HUES48 (cell line): ENCODE data around the gene AP3B1.

ENCODE experiments used
- H3K27ac ChIP-seq: one replicate; pipeline ENCODE4 v1.7.0; 2013; ENCODE audit warnings: low read depth, low read length, inconsistent platforms
- H3K27me3 ChIP-seq: 2 replicates; pipeline ENCODE4 v1.6.1; 2013; ENCODE audit warnings: mild to moderate bottlenecking, low read length; ENCODE audit not compliant: control insufficient read depth, insufficient read depth
- H3K36me3 ChIP-seq: 2 replicates; pipeline ENCODE4 v1.6.1; 2013; ENCODE audit warnings: low read length; ENCODE audit not compliant: control insufficient read depth, insufficient read depth
- H3K4me1 ChIP-seq: 2 replicates; pipeline ENCODE4 v1.6.1; 2013; ENCODE audit warnings: mild to moderate bottlenecking, low read length; ENCODE audit not compliant: control insufficient read depth, insufficient read depth
- H3K4me3 ChIP-seq: 2 replicates; pipeline ENCODE4 v1.5.1; 2013; ENCODE audit warnings: mild to moderate bottlenecking, low read depth, low read length
- H3K9ac ChIP-seq: 2 replicates; pipeline ENCODE4 v1.6.1; 2013; ENCODE audit warnings: mild to moderate bottlenecking, low read depth, low read length, moderate library complexity
- H3K9me3 ChIP-seq: 2 replicates; pipeline ENCODE4 v1.6.1; 2013; ENCODE audit warnings: low read length; ENCODE audit not compliant: control insufficient read depth, insufficient read depth

The AP3B1 gene

DNA sequence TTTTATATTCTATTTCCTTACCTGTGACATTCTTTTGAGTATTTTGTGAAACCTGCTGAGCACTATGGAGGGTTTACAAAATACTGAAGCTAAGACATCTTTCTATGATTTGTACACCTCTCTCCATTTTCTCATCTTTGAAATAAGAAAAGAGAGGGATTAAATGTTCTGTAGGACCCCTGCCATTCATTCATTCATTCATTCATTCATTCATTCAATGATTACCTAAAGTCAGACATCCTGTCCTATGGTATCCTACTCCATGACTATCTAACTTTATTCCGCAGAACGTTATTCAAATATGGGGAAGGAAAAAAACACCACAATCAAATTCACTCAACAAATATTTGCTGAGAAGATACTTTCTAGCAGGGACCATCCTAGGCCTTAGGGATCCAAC is 51.4 kb downstream of the AP3B1 start:
- no peak overlapping the region for H3K9ac ChIP-seq

DNA sequence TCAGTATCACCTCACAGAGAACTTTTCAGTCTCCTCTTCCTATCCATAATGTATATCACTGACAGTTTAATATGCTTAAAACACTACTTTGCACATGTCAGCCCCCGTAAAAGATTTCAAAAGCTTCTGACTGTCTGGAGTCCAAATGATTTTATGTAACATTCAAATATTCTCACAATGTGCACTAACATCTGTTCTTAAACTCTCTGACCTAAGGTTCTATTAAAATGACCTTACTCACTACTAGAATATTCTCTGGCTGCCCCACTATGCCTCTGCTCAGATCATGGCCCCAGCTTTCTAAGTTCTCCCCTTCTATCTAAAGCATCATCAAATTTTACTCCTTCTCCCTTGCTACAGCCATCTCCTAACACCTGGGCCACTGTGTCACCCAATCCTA is 52.5 kb downstream of the AP3B1 start:
- Histone ChIP-seq H3K9me3 (no peaks in the 10 kb centered on the region), H3K27me3 (no peaks in the 10 kb centered on the region), H3K27ac (no peak overlapping the region), H3K4me3 (no peak overlapping the region), H3K9ac (no peak overlapping the region), H3K4me1 (no peaks in the 10 kb centered on the region), H3K36me3 (0 out of 2 replicates have a peak, but pooled peaks cover 10% of the 10 kb centered on the region)

More for the DNA sequence above, 51.4 kb downstream of the AP3B1 start:
- no peaks in the 10 kb centered on the region for H3K27me3 ChIP-seq
- H3K36me3 ChIP-seq = 0 out of 2 replicates have a peak, but pooled peaks cover 10% of the 10 kb centered on the region
- no peaks in the 10 kb centered on the region for H3K9me3 ChIP-seq
- no peak overlapping the region for H3K27ac ChIP-seq
- H3K4me3 ChIP-seq = no peak overlapping the region
- no peaks in the 10 kb centered on the region for H3K4me1 ChIP-seq

DNA sequence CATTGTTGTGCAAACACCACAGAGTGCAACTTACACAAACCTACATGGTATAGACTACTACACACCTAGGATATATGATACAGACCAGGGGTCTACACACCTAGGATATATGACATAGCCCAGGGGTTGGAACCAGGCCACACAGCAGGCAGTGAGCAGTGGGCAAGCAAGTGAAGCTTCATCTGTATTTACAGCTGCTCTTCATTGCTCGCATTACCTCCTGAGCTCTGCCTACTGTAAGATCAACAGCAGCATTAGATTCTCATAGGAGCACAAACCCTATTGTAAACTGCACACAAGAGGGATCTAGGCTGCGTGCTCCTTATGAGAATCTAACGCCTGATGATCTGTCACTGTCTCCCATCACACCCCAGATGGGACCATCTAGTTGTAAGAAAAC is 56.6 kb downstream of the AP3B1 start:
- Histone ChIP-seq H3K27ac (no peak overlapping the region), H3K4me3 (no peak overlapping the region), H3K9ac (no peak overlapping the region), H3K36me3 (0 out of 2 replicates have a peak, but pooled peaks cover 10% of the 10 kb centered on the region), H3K4me1 (no peaks in the 10 kb centered on the region), H3K27me3 (no peaks in the 10 kb centered on the region), H3K9me3 (no peaks in the 10 kb centered on the region)

DNA sequence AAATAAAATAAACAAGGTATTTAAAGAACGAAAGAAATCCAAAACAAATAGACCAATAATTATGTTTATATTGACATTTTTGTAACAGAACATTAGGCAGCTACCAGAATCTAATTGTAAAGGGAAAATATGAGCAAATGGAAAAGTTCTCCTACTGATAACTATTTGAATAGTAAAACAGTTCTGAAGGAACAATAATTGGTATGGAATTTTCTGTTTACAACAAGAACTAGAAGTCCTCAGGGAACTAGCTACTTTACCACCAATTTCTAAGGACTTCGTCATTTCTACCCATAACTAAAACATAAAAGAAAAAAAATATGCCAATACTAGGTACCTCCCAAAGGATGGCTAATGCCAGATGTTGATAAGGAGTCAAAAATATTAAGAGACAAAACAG is 58.5 kb downstream of the AP3B1 start:
- no peaks in the 10 kb centered on the region for H3K27me3 ChIP-seq
- H3K9me3 ChIP-seq = no peaks in the 10 kb centered on the region
- no peaks in the 10 kb centered on the region for H3K4me1 ChIP-seq
- no peak overlapping the region for H3K4me3 ChIP-seq
- no peak overlapping the region for H3K9ac ChIP-seq
- 0 out of 2 replicates have a peak, but pooled peaks cover 10% of the 10 kb centered on the region for H3K36me3 ChIP-seq
- no peak overlapping the region for H3K27ac ChIP-seq

DNA sequence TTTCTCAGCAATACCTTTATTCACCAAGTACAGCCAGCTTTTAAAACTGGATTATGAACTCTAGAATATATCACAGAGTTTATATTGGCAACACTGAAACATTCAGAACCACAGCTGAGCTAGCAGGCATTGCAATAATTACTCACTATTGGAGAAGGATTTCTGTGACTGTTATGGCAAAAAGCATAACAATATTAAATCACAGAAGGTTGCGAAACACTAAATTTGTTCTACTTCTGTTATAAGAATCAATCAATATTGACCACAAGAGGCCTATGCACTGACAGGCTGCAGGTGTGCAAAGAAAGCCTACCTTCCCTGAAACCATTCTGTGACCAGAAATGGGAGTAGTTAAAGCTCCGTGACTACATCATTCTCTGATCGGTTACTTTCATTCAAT is 59.2 kb downstream of the AP3B1 start:
- no peak overlapping the region for H3K9ac ChIP-seq
- 0 out of 2 replicates have a peak, but pooled peaks cover 6% of the 10 kb centered on the region for H3K36me3 ChIP-seq
- no peaks in the 10 kb centered on the region for H3K4me1 ChIP-seq
- H3K4me3 ChIP-seq = no peak overlapping the region
- H3K27me3 ChIP-seq = no peaks in the 10 kb centered on the region
- H3K27ac ChIP-seq = no peak overlapping the region
- no peaks in the 10 kb centered on the region for H3K9me3 ChIP-seq

DNA sequence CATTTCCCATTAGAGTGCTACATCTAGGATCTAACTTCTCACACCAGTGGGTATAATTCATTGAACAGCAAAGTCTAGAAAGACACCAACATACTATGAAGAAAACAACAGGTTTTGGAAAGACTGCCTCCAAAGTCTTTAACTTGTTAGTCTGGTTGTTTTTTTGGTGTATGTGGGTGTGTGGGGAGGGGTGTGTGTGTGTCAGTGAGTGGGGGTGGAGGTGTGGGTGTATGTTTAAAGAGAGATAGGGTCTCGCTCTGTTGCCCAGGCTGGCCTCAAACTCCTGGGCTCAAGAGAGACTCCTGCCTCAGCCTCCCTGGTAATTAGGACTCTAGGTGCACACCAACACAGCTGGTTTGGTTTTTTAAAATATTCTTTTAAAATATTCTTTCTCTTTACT is 59.7 kb downstream of the AP3B1 start:
- Histone ChIP-seq H3K9me3 (no peaks in the 10 kb centered on the region), H3K36me3 (0 out of 2 replicates have a peak, but pooled peaks cover under 1% of the 10 kb centered on the region), H3K4me3 (no peak overlapping the region), H3K9ac (no peak overlapping the region), H3K27ac (no peak overlapping the region), H3K4me1 (no peaks in the 10 kb centered on the region), H3K27me3 (no peaks in the 10 kb centered on the region)

DNA sequence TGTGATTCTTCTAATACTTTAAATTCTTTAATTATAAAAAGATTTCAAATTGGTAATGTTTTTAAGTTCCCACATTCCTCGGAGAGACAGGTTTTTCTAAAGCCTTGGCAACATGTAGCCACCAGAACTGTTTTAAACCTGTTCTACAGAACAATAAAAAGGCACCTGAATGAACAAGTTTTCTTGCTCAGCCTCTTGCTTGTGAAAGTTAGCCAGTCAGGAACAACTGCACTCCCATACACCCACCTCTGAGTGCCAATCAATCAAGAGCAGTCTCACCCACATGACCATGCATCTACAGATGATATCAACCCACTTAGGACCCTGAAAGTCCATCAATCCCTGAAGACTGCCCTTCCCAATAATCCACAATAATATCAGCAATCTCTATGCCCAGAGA is 62.3 kb downstream of the AP3B1 start:
- Histone ChIP-seq H3K27ac (no peak overlapping the region), H3K9ac (no peak overlapping the region), H3K36me3 (no peaks in the 10 kb centered on the region), H3K4me3 (no peak overlapping the region), H3K9me3 (no peaks in the 10 kb centered on the region), H3K4me1 (no peaks in the 10 kb centered on the region), H3K27me3 (no peaks in the 10 kb centered on the region)

DNA sequence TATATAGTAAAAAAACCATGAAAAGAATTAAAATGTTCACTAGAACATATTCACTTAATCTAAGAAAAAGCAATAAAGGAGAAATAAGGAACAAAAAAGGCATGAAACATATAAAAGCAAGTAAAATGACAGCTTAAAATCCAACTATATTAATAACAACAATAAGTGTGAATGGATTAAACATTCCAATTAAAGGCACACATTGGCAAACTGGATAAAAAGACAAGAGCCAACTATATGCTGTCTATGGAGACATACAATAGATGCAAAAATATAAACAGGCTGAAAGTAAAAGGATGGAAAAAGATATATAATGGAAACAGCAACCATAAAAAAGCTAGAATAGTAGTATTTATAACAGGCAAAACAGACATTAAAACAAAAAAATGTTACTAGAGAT is 70.1 kb downstream of the AP3B1 start:
- Histone ChIP-seq H3K4me1 (peaks cover 5% of the 10 kb centered on the region; the same call in 1 of the 2 replicates), H3K27ac (no peak overlapping the region)

DNA sequence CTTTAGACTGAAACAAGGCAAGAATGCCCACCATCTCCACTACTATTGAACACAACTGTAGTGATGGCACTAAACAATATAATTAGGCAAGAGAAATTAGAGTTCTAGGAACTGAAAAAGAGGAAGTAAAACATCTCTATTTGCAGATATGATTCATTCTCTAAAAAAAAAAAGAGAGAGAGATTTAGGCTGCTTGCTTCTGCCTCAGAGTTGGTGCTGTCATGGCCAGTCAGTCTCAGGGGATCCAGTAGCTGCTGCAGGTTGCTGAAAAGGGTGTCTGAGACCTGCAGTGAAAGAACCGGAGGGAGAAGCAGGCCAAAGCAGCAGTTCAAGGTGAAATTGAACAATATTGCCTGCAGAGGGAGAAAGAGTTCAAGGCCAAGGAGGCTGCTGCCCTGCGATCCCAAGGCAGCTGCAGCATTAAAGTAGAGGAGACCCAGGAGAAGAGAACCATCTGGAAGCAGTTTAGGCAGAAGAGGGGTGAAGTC is 72.5 kb downstream of the AP3B1 start:
- peak overlapping the region; percentile 7 for H3K27ac ChIP-seq
- H3K27me3 ChIP-seq = no peaks in the 10 kb centered on the region
- H3K4me3 ChIP-seq = no peak overlapping the region
- H3K9me3 ChIP-seq = no peaks in the 10 kb centered on the region
- H3K4me1 ChIP-seq = peaks cover 5% of the 10 kb centered on the region; the same call in 1 of the 2 replicates
- no peak overlapping the region for H3K9ac ChIP-seq
- peaks cover 14% of the 10 kb centered on the region for H3K36me3 ChIP-seq

More for the DNA sequence above, 70.1 kb downstream of the AP3B1 start:
- Histone ChIP-seq H3K27me3 (no peaks in the 10 kb centered on the region), H3K4me3 (no peak overlapping the region), H3K36me3 (peaks cover 14% of the 10 kb centered on the region), H3K9ac (no peak overlapping the region), H3K9me3 (no peaks in the 10 kb centered on the region)

DNA sequence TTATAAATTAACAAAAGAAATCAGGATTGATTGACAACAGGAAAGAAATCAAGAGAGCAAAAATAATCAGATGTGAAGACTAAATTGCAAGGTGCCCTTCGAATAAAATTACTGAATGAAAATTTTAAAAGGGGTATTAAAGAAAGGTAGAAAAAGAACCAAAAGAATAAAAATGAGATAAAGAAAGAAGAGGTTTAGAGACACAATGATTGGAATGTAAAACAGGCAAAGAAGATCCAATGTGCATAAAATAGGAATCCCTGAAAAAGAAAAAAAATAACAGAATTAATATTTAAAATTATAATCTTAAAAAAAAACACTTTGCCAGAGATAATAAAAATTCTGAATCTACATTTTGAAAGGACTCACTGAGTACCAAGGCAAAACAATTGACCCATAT is 73.0 kb downstream of the AP3B1 start:
- Histone ChIP-seq H3K36me3 (peaks cover 14% of the 10 kb centered on the region), H3K4me3 (no peak overlapping the region), H3K9me3 (no peaks in the 10 kb centered on the region), H3K4me1 (peaks cover 5% of the 10 kb centered on the region; the same call in 1 of the 2 replicates), H3K9ac (no peak overlapping the region), H3K27me3 (no peaks in the 10 kb centered on the region), H3K27ac (no peak overlapping the region)

DNA sequence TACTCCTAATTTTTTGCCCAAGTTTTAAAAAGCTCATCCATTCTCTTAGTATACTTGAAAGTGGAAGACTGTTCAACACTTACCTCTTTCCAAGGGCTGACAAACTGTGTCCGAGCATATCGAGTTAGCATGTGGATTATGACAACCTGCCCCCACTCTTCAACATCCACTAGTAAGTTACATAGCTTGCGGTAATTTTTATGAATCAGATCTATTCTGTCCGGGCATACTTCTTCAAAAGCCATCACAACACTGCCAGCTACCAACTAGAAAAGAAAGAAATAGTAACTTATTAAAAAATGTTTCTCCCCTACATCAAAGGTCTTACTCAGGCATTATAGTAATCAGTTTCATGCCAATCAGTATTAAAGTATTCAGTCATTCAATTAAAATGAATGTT is 78.5 kb downstream of the AP3B1 start:
- Histone ChIP-seq H3K4me1 (peaks cover 6% of the 10 kb centered on the region), H3K9me3 (no peaks in the 10 kb centered on the region), H3K36me3 (peaks cover 13% of the 10 kb centered on the region), H3K9ac (no peak overlapping the region), H3K27me3 (no peaks in the 10 kb centered on the region), H3K4me3 (no peak overlapping the region), H3K27ac (no peak overlapping the region)
